Esophagus squamous epithelium (tissue), 5 donors: ENCODE data around the gene IGSF5. TPM values are rescaled to one million over a fixed set of nuclear protein-coding genes. Genes with fewer than 3 reads are reported as not detected.

Experiments used
- DNase-seq: peaks from one replicate; lab custom pipeline; 2025; lab: John Stamatoyannopoulos, UW
- H3K27ac ChIP-seq, 4 donors: fragments of 200-600 bp; sonication (generic); one replicate each; pipeline ENCODE4 v1.5.1; 2016 to 2019; ENCODE audit warnings: mild to moderate bottlenecking in 1 of 4
- H3K27me3 ChIP-seq, 4 donors: fragments of 200-600 bp; sonication (generic); 1 replicate in 3 of 4; 2 replicates in 1 of 4; pipeline versions ENCODE4 v1.5.1 to v1.6.0; 2017 to 2021; ENCODE audit warnings: antibody characterized with exemption in 1 of 4
- H3K36me3 ChIP-seq, 3 donors: fragments of 200-600 bp; sonication (generic); one replicate each; pipeline ENCODE4 v1.5.1; 2016 to 2019
- H3K4me1 ChIP-seq, 3 donors: fragments of 200-600 bp; sonication (generic); one replicate each; pipeline ENCODE4 v1.5.1; 2017 to 2019
- H3K4me3 ChIP-seq, 4 donors: fragments of 200-600 bp; sonication (generic); 1 replicate in 3 of 4; 2 replicates in 1 of 4; pipeline ENCODE4 v1.5.1; 2016 to 2019; ENCODE audit warnings: mild to moderate bottlenecking in 2 of 4, moderate library complexity in 1 of 4
- H3K9me3 ChIP-seq, 3 donors: fragments of 200-600 bp; sonication (generic); one replicate each; pipeline ENCODE4 v1.5.1; 2016 to 2019
- CTCF ChIP-seq, 6 experiments: fragments of 450-650 bp in 4 of 6; fragments of 200-600 bp in 2 of 6; sonication (generic) in 2 of 6; IDR thresholded peaks; one replicate each; pipeline ENCODE4 v1.5.1; 2016 to 2019; ENCODE audit warnings: antibody characterized with exemption in 6 of 6, mild to moderate bottlenecking in 4 of 6, moderate library complexity in 4 of 6
- POLR2A ChIP-seq, 4 donors: fragments of 450-650 bp; IDR thresholded peaks; one replicate each; pipeline ENCODE4 v1.6.1; 2017; ENCODE audit warnings: antibody characterized with exemption in 4 of 4, mild to moderate bottlenecking in 4 of 4, moderate library complexity in 3 of 4
- WGBS, 2 donors: methylation state at CpG; one replicate each; pipeline ENCODE4 v1.1.5; 2018; 5-methylcytosine and 5-hydroxymethylcytosine counted together
- intact Hi-C: fragments of 100-400 bp; cut with DNase I; formaldehyde crosslinking; loops from one replicate; pipeline ENCODE4 v1.15.0; 2022
- total RNA-seq, 4 donors: library from RNA; depleted of rRNA; stranded (reverse); fragments of >200 nt; gene quantifications; one replicate each; pipeline ENCODE4 v1.1.0, GENCODE V29; 2016
- donor health status: DM: yes; HTN: yes; CAD: no.

IGSF5 gene
- total RNA-seq, 4 donors from 2014 or later, result 0.12 TPM; not detected in 3

GRCh38 chr21:39851002-39851618 lies 106.1 kb downstream of the IGSF5 start:
- Histone ChIP-seq H3K4me3 (no peak overlapping the region), H3K27ac (no peak overlapping the region), H3K27me3 (no peaks in the 10 kb centered on the region), H3K4me1 (no peaks in the 10 kb centered on the region), H3K36me3 (no peaks in the 10 kb centered on the region), H3K9me3 (no peaks in the 10 kb centered on the region)
- DNase-seq, result no peak
- intact Hi-C loops, result no loop called here
- TF ChIP-seq POLR2A (IDR thresholded peaks at IDR 0.05), result no peak
- TF ChIP-seq CTCF (IDR thresholded peaks at IDR 0.05), result no peak
- 84% methylated on average over 4 to 7 of the region's 7 CpGs for WGBS, 2 donors

Other genes with a start within 250 kb of the IGSF5 start
- gene B3GALT5, start 132.2 kb upstream of the IGSF5 start, total RNA-seq, result 1 to 10 TPM in 1 of 4 donors, under 1 TPM in 3; 0.19 to 2.6 (median 0.64) TPM
- 10 to 100 TPM in 3 of 4 donors, under 1 TPM in 1; 0.83 to 82.4 (median 12.7) TPM for gene PCP4, start 122.3 kb downstream of the IGSF5 start, total RNA-seq